MM.1S (cell line): ENCODE results near the gene HMGCS1.

ENCODE experiments used
- DNase-seq: peaks from one replicate; pipeline ENCODE4 v3.0.0-alpha.2; 2015
- H2AFZ ChIP-seq: fragments of 300-600 bp; sonication (generic); 2 replicates; pipeline ENCODE4 v1.6.0; 2016; ENCODE audit warnings: antibody characterized with exemption, low read length
- H3F3A ChIP-seq: fragments of 300-600 bp; sonication (generic); 2 replicates; pipeline ENCODE4 v1.6.1; 2016; ENCODE audit warnings: mild to moderate bottlenecking, antibody characterized with exemption, low read length, moderate library complexity, mixed read lengths; ENCODE audit not compliant: insufficient read depth
- H3K27ac ChIP-seq: fragments of 300-600 bp; sonication (generic); 2 replicates; pipeline ENCODE4 v1.5.1; 2016; ENCODE audit warnings: mild to moderate bottlenecking, low read length
- H3K27me3 ChIP-seq: fragments of 300-600 bp; sonication (generic); replicated peaks from 2 replicates; pipeline ENCODE4 v1.6.0; 2016; ENCODE audit warnings: low read length; ENCODE audit not compliant: insufficient read depth
- H3K36me3 ChIP-seq: fragments of 300-600 bp; sonication (generic); replicated peaks from 2 replicates; pipeline ENCODE4 v1.6.1; 2016; ENCODE audit warnings: mild to moderate bottlenecking, low read length, mixed read lengths; ENCODE audit not compliant: insufficient read depth
- H3K4me1 ChIP-seq: fragments of 300-600 bp; sonication (generic); 2 replicates; pipeline ENCODE4 v1.6.1; 2016; ENCODE audit warnings: low read length, mixed read lengths
- H3K4me2 ChIP-seq: fragments of 300-600 bp; sonication (generic); 2 replicates; pipeline ENCODE4 v1.6.0; 2016; ENCODE audit warnings: low read depth, low read length
- H3K4me3 ChIP-seq: fragments of 300-600 bp; sonication (generic); 2 replicates; pipeline ENCODE4 v1.5.1; 2016; ENCODE audit warnings: low read length, mixed read lengths
- H3K79me2 ChIP-seq: fragments of 300-600 bp; sonication (generic); 2 replicates; pipeline ENCODE4 v1.6.1; 2016; ENCODE audit warnings: mixed run types, low read length, mixed read lengths
- H3K9ac ChIP-seq: fragments of 300-600 bp; sonication (generic); 2 replicates; pipeline ENCODE4 v1.6.1; 2016; ENCODE audit warnings: low read length, mixed read lengths
- H3K9me2 ChIP-seq: fragments of 300-600 bp; sonication (generic); replicated peaks from 2 replicates; pipeline ENCODE4 v1.6.1; 2016; ENCODE audit warnings: mild to moderate bottlenecking, low read length, mixed read lengths; ENCODE audit not compliant: insufficient read depth
- H3K9me3 ChIP-seq: fragments of 300-600 bp; sonication (generic); replicated peaks from 2 replicates; pipeline ENCODE4 v1.6.1; 2016; ENCODE audit warnings: mild to moderate bottlenecking, low read length, mixed read lengths; ENCODE audit not compliant: insufficient read depth
- H4K20me1 ChIP-seq: fragments of 300-600 bp; sonication (generic); 2 replicates; pipeline ENCODE4 v1.6.1; 2016; ENCODE audit warnings: mild to moderate bottlenecking, low read length, moderate library complexity, mixed read lengths; ENCODE audit not compliant: insufficient read depth
- EZH2 ChIP-seq: fragments of 300-600 bp; sonication (generic); optimal IDR thresholded peaks from 2 replicates; pipeline ENCODE3; 2017; ENCODE audit warnings: low read depth, mild to moderate bottlenecking, antibody characterized with exemption, low read length, mixed read lengths
- EZH2phosphoT487 ChIP-seq: fragments of 300-600 bp; sonication (generic); IDR thresholded peaks from 2 replicates; pipeline ENCODE4 v1.6.1; 2018; ENCODE audit warnings: antibody characterized with exemption, low read length
- TF ChIP-seq, protein P1 (sequence below): fragments of 300-600 bp; sonication (generic); IDR thresholded peaks from 2 replicates; pipeline ENCODE4 v1.5.1; 2016; ENCODE audit warnings: antibody characterized with exemption, low read length, mixed read lengths

HMGCS1 gene

DNA sequence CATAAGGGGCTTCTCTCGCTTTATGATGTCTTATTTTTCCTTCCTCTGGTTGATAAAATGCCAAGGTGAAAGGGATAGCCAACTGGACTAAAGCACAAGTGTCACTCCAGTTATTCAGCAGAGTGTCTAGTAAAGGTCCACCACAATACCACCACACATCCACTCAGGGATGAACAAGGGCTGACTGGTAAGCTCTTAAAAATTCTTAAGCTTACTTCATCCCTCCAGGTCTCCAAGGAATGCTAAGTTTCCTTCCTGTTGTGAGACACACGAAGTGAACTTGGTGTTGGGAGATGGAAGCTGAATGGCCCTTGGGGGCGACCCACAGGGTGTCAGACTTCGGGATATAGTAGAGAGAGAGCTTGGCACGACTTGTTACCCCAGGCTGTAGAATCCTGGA, 3.2 kb upstream of the HMGCS1 start:
- no peak overlapping the region for H2AFZ ChIP-seq
- H3K9me2 ChIP-seq: no peaks in the 10 kb centered on the region
- H3F3A ChIP-seq: peaks cover 10% of the 10 kb centered on the region
- no peak overlapping the region for H3K4me2 ChIP-seq
- no peak overlapping the region for H3K27ac ChIP-seq
- H3K4me1 ChIP-seq: peaks cover 10% of the 10 kb centered on the region
- H3K36me3 ChIP-seq: 0 out of 2 replicates have a peak, but pooled peaks cover 2% of the 10 kb centered on the region
- TF ChIP-seq, protein P1, sequence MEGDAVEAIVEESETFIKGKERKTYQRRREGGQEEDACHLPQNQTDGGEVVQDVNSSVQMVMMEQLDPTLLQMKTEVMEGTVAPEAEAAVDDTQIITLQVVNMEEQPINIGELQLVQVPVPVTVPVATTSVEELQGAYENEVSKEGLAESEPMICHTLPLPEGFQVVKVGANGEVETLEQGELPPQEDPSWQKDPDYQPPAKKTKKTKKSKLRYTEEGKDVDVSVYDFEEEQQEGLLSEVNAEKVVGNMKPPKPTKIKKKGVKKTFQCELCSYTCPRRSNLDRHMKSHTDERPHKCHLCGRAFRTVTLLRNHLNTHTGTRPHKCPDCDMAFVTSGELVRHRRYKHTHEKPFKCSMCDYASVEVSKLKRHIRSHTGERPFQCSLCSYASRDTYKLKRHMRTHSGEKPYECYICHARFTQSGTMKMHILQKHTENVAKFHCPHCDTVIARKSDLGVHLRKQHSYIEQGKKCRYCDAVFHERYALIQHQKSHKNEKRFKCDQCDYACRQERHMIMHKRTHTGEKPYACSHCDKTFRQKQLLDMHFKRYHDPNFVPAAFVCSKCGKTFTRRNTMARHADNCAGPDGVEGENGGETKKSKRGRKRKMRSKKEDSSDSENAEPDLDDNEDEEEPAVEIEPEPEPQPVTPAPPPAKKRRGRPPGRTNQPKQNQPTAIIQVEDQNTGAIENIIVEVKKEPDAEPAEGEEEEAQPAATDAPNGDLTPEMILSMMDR: no peak
- TF ChIP-seq EZH2phosphoT487 (no peak), EZH2 (no peak)
- H3K4me3 ChIP-seq: no peak overlapping the region
- H3K9me3 ChIP-seq: no peaks in the 10 kb centered on the region
- peaks cover 18% of the 10 kb centered on the region for H3K79me2 ChIP-seq
- no peak for DNase-seq
- no peaks in the 10 kb centered on the region for H3K27me3 ChIP-seq
- no peak overlapping the region for H3K9ac ChIP-seq
- no peaks in the 10 kb centered on the region for H4K20me1 ChIP-seq

DNA sequence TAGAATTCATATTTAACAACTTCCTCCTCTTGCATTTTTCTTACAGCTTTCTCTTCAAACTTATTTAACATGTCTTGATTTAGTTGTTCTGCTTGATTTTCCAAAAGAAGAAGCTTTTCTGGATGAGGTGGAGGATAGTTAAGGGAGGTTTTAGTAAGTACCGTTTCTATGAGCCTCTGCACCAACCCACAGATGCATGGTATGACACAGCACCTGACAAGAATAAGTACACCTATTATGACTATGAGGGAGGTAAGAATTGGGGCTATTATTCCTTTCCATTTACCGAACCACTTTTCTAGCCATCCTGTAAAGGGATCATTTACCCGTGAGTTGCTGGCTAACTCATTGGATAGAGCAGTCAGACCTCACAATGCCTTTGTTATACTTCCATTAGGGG, 2.5 kb upstream of the HMGCS1 start:
- DNase-seq: no peak
- H3K9me2 ChIP-seq: no peaks in the 10 kb centered on the region
- no peaks in the 10 kb centered on the region for H3K9me3 ChIP-seq
- 0 out of 2 replicates have a peak, but pooled peaks cover 3% of the 10 kb centered on the region for H3K36me3 ChIP-seq
- H2AFZ ChIP-seq: no peak overlapping the region
- no peak overlapping the region for H3K9ac ChIP-seq
- no peaks in the 10 kb centered on the region for H4K20me1 ChIP-seq
- H3F3A ChIP-seq: peaks cover 10% of the 10 kb centered on the region
- H3K4me3 ChIP-seq: no peak overlapping the region
- no peak overlapping the region for H3K4me2 ChIP-seq
- TF ChIP-seq, protein P1: no peak
- TF ChIP-seq EZH2 (no peak), EZH2phosphoT487 (no peak)
- no peaks in the 10 kb centered on the region for H3K27me3 ChIP-seq
- H3K27ac ChIP-seq: no peak overlapping the region
- H3K4me1 ChIP-seq: peaks cover 10% of the 10 kb centered on the region
- peaks cover 25% of the 10 kb centered on the region for H3K79me2 ChIP-seq

DNA sequence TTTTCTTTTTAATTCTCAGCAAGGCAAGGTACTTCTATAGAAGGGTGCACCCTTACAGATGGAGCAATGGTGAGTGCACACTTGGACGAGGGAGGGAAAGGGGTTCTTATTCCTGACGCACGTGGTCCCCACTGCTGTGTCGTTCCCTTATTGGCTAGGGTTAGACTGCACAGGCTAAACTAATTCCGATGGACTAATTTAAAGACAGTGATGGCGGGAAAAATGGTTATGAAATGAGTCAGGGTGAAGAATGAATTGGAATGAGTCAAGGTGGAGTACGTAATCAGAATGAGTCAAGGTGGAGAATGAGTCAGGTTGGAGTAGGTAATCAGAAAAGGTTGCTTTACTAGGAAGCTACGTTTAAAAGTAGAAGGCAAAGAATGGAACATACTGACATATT, 2.1 kb upstream of the HMGCS1 start:
- Histone ChIP-seq H3K27me3 (no peaks in the 10 kb centered on the region), H3K4me1 (peaks cover 10% of the 10 kb centered on the region), H3K9ac (no peak overlapping the region), H3F3A (peaks cover 10% of the 10 kb centered on the region), H4K20me1 (no peaks in the 10 kb centered on the region), H3K9me2 (no peaks in the 10 kb centered on the region), H2AFZ (no peak overlapping the region), H3K27ac (no peak overlapping the region), H3K4me3 (no peak overlapping the region), H3K9me3 (no peaks in the 10 kb centered on the region), H3K36me3 (0 out of 2 replicates have a peak, but pooled peaks cover 3% of the 10 kb centered on the region), H3K79me2 (peaks cover 29% of the 10 kb centered on the region), H3K4me2 (no peak overlapping the region)
- no peak for DNase-seq
- TF ChIP-seq, protein P1: no peak
- TF ChIP-seq EZH2 (no peak), EZH2phosphoT487 (no peak)
